ENCODE measurements around the gene ULBP1.
A peak's percentile ranks its signal among the peaks of the same experiment; 100 is the strongest.
"Not testable (repeated sequence)": the region's sequence is repeated elsewhere in the genome, so short reads cannot be mapped to it uniquely, and the experiment has no call there.

Gene ULBP1

DNA sequence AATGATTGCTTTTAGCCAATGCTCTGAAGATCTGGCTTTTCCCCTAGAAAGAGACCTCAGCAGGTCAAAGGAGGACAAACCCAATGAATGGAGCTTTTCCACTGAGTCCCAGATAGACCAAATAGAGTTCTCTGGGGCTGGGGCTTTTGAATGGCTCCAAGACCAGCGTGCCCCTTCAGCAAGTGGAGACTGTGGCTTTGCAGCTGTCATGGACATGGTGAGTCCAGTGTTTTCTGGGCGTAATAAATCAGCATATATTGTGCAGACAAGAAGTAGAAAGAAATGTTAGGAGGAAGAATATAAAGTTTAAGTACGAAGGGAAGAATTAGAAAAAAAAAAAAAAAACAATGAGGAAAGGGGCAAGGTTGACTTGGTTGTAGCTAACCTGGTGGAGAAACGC, 28.1 kb downstream of the ULBP1 start:
- TF ChIP-seq POLR2A (IDR thresholded peaks at IDR 0.05; ENCODE audit: low read depth, low read length) (no peak), TAF1 (IDR thresholded peaks at IDR 0.05; ENCODE audit: borderline replicate concordance, low read depth, low read length) (no peak), POLR2AphosphoS5 (IDR thresholded peaks at IDR 0.05; ENCODE audit: low read depth, low read length) (no peak)
- DNase-seq (ENCODE audit: insufficient read length) (no peak), FAIRE-seq (no peak)

DNA sequence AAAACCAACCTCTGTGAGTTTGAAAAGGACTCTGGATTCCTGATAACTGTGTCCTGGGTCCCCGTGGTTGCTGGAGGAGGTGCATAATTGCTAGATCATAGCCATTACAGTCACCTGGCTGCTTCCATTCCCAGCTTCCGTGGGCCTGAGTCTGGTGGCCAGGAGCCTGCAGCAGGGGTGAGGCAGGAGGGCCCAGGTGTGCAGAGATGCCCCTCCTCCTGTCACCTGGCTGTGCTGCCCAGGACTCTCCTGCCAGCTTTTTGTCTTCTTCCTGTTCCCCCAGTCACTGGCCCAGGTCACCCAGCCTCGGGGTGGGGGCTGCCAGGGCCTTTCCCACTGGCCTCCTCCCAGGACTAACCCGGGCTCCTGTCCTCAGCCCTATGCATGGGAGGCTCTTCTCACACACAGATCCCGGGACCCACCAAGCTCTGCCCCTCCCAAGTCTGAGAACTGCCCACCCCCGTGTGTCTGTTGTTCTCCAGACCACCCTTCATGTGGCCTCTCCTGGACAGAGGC, 31.6 kb downstream of the ULBP1 start:
- TF ChIP-seq TAF1 (IDR thresholded peaks at IDR 0.05; ENCODE audit: borderline replicate concordance, low read depth, low read length) (no peak), POLR2AphosphoS5 (IDR thresholded peaks at IDR 0.05; ENCODE audit: low read depth, low read length) (no peak), POLR2A (IDR thresholded peaks at IDR 0.05; ENCODE audit: low read depth, low read length) (no peak)
- DNase-seq (ENCODE audit: insufficient read length) (no peak), FAIRE-seq (no peak)

DNA sequence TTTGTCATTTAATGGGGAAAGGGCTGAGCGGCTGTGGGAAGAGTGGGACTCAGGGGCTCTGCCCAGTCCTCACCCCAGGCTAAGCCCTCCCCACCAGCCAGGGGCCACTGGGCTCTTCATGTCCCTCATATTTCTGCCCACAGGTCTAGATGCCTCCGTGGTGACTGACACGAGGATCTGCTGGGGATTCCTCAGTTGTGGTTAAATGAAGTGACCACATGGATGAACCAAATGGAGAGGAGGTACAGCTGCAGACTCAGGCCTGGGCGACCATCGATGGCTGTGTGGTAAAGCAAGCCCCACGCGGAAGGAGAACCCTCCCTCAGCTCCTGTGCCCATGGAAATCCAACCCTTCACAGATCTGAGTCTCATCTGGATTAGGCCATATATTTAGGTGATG, 32.2 kb downstream of the ULBP1 start:
- DNase-seq (ENCODE audit: insufficient read length) (no peak), FAIRE-seq (no peak)
- TF ChIP-seq POLR2AphosphoS5 (IDR thresholded peaks at IDR 0.05; ENCODE audit: low read depth, low read length) (no peak), POLR2A (IDR thresholded peaks at IDR 0.05; ENCODE audit: low read depth, low read length) (no peak), TAF1 (IDR thresholded peaks at IDR 0.05; ENCODE audit: borderline replicate concordance, low read depth, low read length) (no peak)

DNA sequence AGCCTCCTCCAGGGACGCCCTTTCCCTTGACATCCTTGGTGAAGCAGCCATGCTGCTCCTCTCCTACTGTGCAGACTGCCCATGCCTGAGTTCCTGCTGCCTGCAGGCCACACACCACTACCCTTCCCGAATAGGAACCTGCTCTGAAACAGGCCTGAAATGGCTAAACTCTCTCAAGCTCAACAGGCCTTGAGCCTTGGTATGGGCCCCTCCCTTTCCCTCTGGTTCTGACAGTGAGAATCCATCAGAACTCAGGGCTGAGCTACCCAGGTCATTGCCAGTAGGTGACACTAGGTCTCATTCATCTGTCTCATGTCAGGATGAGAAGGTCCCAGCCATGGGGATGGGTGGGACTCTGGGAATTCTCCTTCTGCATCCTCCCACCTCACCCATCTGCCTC, 35.9 kb downstream of the ULBP1 start:
- no peak for DNase-seq (ENCODE audit: insufficient read length)
- FAIRE-seq, result no peak
- TF ChIP-seq POLR2AphosphoS5 (IDR thresholded peaks at IDR 0.05; ENCODE audit: low read depth, low read length) (no peak), TAF1 (IDR thresholded peaks at IDR 0.05; ENCODE audit: borderline replicate concordance, low read depth, low read length) (no peak), POLR2A (IDR thresholded peaks at IDR 0.05; ENCODE audit: low read depth, low read length) (no peak)

DNA sequence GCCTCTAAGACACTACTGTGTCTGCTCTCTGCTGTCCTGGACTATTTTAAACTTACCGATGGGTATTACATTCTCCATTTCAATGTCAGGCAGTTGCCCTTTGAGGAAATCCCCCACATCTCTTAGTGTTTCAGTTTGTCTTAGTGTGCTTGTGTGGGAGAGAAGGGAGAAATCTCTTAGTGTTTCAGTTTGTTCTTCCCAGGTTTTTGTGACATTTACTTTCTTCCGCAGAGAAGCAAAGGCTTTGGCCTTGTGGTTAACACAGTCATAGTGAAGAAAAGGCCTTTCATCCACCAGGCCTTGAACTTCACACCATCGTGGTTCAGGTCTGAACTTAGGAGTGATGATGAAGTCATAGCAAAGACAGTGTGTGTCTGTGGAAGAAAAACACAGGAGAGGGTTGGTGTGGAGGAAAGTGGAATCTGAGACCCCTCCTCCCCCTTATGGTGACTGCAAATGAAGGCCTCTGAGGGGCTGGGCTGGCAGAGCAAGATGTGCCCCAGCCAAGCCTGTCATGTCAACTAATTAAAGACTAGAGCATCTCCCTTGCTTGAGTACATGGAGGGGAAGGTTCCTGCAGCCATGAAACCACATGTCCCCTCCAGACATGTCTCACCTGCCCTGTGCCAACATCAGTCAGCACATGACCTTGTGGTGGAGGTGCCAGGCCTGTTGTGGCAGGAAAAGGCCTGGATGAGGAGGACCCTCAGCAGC, 37.7 kb downstream of the ULBP1 start:
- DNase-seq (ENCODE audit: insufficient read length), result no peak
- no peak for TF ChIP-seq POLR2A (IDR thresholded peaks at IDR 0.05; ENCODE audit: low read depth, low read length)
- no peak for TF ChIP-seq TAF1 (IDR thresholded peaks at IDR 0.05; ENCODE audit: borderline replicate concordance, low read depth, low read length)
- TF ChIP-seq POLR2AphosphoS5 (IDR thresholded peaks at IDR 0.05; ENCODE audit: low read depth, low read length), result no peak
- FAIRE-seq, result peak; percentile 79

DNA sequence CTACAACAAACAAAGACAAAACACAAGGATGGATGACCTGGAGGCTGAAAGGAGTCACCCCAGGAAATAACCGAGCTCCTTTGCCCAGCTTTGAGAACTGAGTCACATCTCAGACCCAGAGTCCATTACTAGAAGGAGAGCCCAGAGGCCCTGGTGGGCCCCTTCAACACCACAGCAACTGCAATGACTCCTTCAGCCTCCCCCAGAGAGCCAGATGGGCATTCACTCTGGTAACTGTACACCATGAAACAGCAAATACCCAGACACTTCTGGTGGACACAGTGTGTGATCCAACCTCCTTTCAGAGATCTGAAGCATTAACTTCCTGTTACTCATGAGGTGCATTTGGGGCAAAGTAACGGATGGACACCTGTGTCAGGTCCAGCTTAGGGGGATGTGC, 39.0 kb downstream of the ULBP1 start:
- no peak for TF ChIP-seq POLR2AphosphoS5 (IDR thresholded peaks at IDR 0.05; ENCODE audit: low read depth, low read length)
- no peak for TF ChIP-seq POLR2A (IDR thresholded peaks at IDR 0.05; ENCODE audit: low read depth, low read length)
- TF ChIP-seq TAF1 (IDR thresholded peaks at IDR 0.05; ENCODE audit: borderline replicate concordance, low read depth, low read length), result no peak
- no peak for DNase-seq (ENCODE audit: insufficient read length)
- no peak for FAIRE-seq

DNA sequence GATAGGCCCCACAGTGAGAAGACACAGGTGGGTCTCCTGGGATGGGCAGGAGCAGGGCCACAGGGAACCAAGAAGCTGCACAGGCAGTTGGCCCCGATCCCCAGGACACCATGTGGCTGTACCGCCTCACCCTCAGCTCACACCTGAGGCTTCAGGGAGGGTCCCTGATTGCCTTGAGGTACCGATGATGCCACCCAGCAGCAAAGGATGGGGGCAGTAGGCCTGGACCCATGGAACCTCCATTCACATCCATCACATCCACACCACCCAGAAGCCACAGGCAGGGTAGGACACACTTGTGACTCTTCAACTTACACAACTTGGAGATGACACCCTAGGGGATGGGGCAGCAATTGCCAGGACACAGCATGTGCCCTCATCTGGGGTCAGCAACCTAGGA, 39.9 kb downstream of the ULBP1 start:
- DNase-seq (ENCODE audit: insufficient read length), result not testable (repeated sequence)

DNA sequence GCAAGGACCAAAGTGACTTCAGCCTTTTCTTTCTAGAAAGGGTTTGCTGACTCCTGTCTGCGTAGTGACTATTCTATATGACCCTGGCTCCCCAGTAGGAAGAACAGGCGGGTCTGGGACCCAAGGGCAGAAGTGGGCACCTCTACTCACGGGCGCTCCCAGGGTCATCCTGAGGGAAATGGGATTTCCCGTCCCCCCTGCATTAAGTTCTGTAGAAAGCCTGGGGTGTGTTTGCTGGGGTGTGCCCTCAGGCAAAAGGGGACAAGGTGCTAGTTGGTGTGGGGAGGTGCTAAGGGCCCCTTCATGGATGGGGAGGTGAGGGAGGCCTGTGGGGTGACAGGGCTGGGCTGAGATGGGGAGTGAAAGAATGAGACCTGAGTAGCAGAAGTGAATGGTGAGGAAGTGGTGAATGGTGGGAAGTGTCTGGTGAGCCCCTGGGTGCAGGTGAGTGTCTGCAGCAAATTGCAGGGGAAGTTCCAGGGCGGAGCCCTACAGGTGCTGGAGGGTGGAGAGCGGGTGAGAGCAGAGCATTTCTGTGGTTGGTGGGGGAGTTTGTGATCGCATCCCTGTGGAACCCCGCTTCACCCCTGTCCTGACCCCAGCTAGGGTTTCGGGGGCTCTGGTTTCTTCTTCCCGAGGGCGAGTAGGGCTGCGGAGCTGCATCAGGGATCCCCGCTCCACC, 40.5 kb downstream of the ULBP1 start:
- FAIRE-seq, result no peak
- TF ChIP-seq POLR2A (IDR thresholded peaks at IDR 0.05; ENCODE audit: low read depth, low read length) (no peak), TAF1 (IDR thresholded peaks at IDR 0.05; ENCODE audit: borderline replicate concordance, low read depth, low read length) (no peak), POLR2AphosphoS5 (IDR thresholded peaks at IDR 0.05; ENCODE audit: low read depth, low read length) (no peak)
- no peak for DNase-seq (ENCODE audit: insufficient read length)

More for the DNA sequence above, 39.9 kb downstream of the ULBP1 start:
- not testable (repeated sequence) for FAIRE-seq

DNA sequence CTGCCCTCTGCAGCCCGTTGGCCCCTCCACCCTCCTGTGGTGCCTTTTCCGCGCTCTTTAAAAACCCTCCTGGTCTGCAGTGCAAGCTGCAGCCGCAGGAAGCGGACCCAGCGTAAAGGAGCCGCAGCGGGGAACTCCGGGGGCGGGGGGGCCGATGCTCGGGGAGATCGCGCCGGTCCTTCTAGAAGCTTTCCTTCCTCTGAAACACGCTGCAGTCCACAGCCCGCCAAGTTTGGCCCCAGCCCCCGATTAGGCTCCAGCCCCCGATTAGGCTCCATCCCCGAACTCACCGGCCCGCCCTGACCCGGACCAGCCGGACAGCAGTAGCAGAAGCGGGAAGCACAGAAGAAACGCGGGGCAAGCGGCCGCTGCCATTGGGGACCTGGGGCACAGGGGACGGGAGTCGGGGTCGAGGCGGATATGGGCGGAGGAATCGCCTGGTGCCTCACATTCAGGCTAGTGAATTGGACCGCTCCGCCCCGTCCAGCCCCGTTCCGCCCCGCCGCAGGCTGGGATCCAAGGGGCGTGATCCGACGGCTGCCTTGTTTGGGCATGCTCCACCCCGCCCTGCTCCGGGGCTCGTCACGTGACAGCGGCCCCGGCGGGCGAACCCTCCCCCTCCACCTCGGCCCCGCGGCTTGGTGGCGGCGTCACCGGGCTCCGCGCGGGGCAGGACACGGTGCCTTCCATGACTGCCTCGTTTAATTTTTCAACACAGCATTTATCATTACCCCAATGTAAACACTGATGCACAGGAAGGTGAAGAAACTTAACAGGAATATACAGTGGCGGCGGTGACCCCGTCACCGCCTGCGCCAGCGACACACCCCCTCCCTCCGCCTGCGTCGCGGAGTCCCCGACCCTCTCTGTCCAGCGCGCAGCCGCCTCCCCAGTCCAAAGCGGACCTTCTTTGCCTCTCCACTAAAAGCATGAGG, 41.3 kb downstream of the ULBP1 start:
- peak; percentile 85 for DNase-seq (ENCODE audit: insufficient read length)
- TF ChIP-seq POLR2AphosphoS5 (IDR thresholded peaks at IDR 0.05; ENCODE audit: low read depth, low read length), result no peak
- no peak; the same call in 1 of the 2 replicates for TF ChIP-seq POLR2A (IDR thresholded peaks at IDR 0.05; ENCODE audit: low read depth, low read length)
- no peak for TF ChIP-seq TAF1 (IDR thresholded peaks at IDR 0.05; ENCODE audit: borderline replicate concordance, low read depth, low read length)
- peak; percentile 50 for FAIRE-seq

DNA sequence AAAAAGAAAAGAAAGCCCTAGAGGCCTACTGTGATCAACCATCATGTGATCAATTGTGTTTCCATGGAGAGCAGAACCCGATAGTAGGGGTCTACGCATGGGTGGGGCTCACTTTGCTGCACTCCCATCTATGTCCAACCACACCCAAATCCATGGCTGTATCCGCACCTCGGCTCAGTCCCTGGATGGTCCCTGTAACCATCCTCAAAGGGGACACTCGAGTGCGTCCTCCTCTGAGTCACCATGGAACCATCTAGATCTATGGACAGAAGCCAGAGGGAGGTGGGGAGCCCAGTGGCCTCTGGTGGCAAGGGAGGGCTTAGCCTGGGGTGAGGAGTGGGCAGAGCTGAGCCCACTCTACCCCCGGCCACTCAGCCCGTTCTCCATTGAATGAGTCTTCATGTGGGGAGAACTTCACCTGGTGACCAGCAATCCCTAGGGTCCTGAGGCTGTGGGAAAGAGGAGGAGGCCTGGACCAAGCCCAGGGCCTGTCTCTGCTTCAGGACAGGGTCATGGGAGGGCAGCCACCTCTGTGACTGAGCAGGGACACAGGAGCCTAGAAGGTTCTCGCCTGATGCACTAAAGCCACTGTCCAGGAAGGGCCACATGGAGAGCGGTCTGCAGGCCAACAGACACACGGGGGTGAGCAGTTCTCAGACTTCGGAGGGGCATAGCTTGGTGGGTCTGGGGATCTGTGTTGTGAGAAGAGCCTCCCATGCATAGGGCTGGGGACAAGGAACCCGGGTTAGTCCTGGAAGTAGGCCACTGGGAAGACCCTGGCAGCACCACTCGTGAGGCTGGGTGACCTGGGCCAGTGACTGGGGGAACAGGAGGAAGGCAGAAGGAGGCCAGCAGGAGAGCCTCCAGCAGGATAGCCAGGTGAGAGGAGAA, 42.3 kb downstream of the ULBP1 start:
- FAIRE-seq, result no peak
- TF ChIP-seq POLR2AphosphoS5 (IDR thresholded peaks at IDR 0.05; ENCODE audit: low read depth, low read length) (no peak), TAF1 (IDR thresholded peaks at IDR 0.05; ENCODE audit: borderline replicate concordance, low read depth, low read length) (no peak), POLR2A (IDR thresholded peaks at IDR 0.05; ENCODE audit: low read depth, low read length) (no peak)
- no peak for DNase-seq (ENCODE audit: insufficient read length)

All from GM12892 (cell line).